ENCODE results near the gene GLRX3.

GLRX3 gene

DNA sequence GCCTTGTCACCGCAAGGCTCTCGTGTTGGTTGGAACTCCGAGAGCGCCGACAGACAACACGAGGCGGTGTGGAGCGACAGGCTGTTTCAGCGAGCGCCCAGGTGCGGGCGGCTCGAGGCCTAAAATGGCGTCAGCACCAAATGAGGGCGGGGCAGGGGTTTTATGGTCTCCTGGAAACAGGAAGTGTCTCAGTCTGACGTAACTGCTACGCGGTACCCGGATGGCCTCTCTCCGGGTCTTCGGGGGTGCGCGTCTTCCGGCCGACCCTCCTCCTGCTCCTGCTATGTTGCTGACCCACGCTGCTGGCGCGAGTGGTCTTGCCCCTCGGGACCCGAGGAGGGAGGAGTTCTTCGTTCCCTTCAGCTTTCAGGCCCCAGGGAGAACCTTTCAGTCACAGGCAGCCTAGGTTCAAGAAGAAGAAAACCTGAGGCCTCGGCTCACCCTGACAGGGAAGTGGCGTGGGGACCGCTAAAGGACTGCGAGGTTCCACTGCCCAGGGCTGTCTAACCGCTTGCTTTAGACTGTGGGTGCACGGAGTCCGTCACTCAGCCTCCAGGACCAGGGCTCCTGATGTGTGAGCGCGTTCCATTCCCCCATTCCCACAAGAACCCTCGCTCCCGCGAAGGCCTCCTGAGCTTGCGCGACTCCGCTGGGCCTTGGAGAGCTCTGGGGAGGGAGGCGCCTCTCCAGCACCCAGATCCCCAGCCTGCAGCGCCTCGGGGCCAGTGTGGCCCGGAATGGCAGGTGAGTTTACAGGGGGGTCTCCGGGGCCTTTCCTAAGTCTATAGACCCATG is 77.3 kb downstream of the GLRX3 start:
- H3K27me3 ChIP-seq (ENCODE audit: insufficient read depth, low read length) = peaks cover 4% of the 10 kb centered on the region; the same call in 1 of the 2 replicates
- no peaks in the 10 kb centered on the region for H3K79me2 ChIP-seq (ENCODE audit: insufficient read depth, low read length)
- no peaks in the 10 kb centered on the region for H3F3A ChIP-seq (ENCODE audit: insufficient read depth, low read length)
- no peak overlapping the region for H3K27ac ChIP-seq (ENCODE audit: low read depth, low read length, poor library complexity, severe bottlenecking)
- no peaks in the 10 kb centered on the region for H3K36me3 ChIP-seq (ENCODE audit: insufficient read depth, low read length)
- no peaks in the 10 kb centered on the region for H4K20me1 ChIP-seq (ENCODE audit: insufficient read depth, low read length)
- H3K9me2 ChIP-seq (ENCODE audit: low read depth, low read length) = no peaks in the 10 kb centered on the region
- TF ChIP-seq, protein P1, sequence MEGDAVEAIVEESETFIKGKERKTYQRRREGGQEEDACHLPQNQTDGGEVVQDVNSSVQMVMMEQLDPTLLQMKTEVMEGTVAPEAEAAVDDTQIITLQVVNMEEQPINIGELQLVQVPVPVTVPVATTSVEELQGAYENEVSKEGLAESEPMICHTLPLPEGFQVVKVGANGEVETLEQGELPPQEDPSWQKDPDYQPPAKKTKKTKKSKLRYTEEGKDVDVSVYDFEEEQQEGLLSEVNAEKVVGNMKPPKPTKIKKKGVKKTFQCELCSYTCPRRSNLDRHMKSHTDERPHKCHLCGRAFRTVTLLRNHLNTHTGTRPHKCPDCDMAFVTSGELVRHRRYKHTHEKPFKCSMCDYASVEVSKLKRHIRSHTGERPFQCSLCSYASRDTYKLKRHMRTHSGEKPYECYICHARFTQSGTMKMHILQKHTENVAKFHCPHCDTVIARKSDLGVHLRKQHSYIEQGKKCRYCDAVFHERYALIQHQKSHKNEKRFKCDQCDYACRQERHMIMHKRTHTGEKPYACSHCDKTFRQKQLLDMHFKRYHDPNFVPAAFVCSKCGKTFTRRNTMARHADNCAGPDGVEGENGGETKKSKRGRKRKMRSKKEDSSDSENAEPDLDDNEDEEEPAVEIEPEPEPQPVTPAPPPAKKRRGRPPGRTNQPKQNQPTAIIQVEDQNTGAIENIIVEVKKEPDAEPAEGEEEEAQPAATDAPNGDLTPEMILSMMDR (IDR thresholded peaks at IDR 0.05; ENCODE audit: low read length) = no peak
- no peak for TF ChIP-seq EZH2 (IDR thresholded peaks at IDR 0.05; ENCODE audit: borderline replicate concordance, low read length)
- H3K4me2 ChIP-seq (ENCODE audit: low read length) = no peak overlapping the region
- no peak overlapping the region for H2AFZ ChIP-seq (ENCODE audit: low read length)
- no peak overlapping the region for H3K4me3 ChIP-seq (ENCODE audit: low read depth, low read length, poor library complexity, severe bottlenecking)
- 0 out of 2 replicates have a peak, but pooled peaks cover 3% of the 10 kb centered on the region for H3K9me3 ChIP-seq (ENCODE audit: low read length)
- no peaks in the 10 kb centered on the region for H3K4me1 ChIP-seq (ENCODE audit: insufficient read depth, low read length, severe bottlenecking)
- H3K9ac ChIP-seq (ENCODE audit: low read length) = no peak overlapping the region

DNA sequence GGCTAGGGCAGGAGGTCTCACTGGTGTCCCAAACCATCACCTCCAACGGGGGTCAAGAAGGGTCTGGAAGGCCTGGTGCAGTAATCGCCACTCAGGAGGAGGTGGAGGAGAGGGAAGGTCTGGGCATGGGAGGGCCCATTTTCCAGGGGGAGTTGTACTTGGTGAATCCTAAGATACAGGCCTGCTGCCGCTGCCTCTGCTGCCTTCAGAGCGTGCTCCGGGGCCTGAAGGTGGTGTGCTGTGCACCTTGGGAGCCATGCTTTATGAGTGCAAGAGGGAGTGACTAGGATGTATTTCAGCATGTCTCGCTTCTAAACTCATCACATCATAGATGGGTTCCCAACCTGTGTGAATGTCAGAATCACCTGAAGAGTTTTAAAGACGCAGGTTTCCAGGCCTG is 78.2 kb downstream of the GLRX3 start:
- Histone ChIP-seq H3K9me3 (ENCODE audit: low read length) (0 out of 2 replicates have a peak, but pooled peaks cover 3% of the 10 kb centered on the region), H4K20me1 (ENCODE audit: insufficient read depth, low read length) (no peaks in the 10 kb centered on the region), H3K4me1 (ENCODE audit: insufficient read depth, low read length, severe bottlenecking) (no peaks in the 10 kb centered on the region), H3K4me2 (ENCODE audit: low read length) (no peak overlapping the region), H3K79me2 (ENCODE audit: insufficient read depth, low read length) (no peaks in the 10 kb centered on the region), H3K27me3 (ENCODE audit: insufficient read depth, low read length) (peaks cover 4% of the 10 kb centered on the region; the same call in 1 of the 2 replicates), H3K9ac (ENCODE audit: low read length) (no peak overlapping the region), H3K27ac (ENCODE audit: low read depth, low read length, poor library complexity, severe bottlenecking) (no peak overlapping the region), H3K36me3 (ENCODE audit: insufficient read depth, low read length) (no peaks in the 10 kb centered on the region), H3F3A (ENCODE audit: insufficient read depth, low read length) (no peaks in the 10 kb centered on the region), H2AFZ (ENCODE audit: low read length) (no peak overlapping the region), H3K4me3 (ENCODE audit: low read depth, low read length, poor library complexity, severe bottlenecking) (no peak overlapping the region), H3K9me2 (ENCODE audit: low read depth, low read length) (no peaks in the 10 kb centered on the region)
- TF ChIP-seq EZH2 (IDR thresholded peaks at IDR 0.05; ENCODE audit: borderline replicate concordance, low read length) = no peak

DNA sequence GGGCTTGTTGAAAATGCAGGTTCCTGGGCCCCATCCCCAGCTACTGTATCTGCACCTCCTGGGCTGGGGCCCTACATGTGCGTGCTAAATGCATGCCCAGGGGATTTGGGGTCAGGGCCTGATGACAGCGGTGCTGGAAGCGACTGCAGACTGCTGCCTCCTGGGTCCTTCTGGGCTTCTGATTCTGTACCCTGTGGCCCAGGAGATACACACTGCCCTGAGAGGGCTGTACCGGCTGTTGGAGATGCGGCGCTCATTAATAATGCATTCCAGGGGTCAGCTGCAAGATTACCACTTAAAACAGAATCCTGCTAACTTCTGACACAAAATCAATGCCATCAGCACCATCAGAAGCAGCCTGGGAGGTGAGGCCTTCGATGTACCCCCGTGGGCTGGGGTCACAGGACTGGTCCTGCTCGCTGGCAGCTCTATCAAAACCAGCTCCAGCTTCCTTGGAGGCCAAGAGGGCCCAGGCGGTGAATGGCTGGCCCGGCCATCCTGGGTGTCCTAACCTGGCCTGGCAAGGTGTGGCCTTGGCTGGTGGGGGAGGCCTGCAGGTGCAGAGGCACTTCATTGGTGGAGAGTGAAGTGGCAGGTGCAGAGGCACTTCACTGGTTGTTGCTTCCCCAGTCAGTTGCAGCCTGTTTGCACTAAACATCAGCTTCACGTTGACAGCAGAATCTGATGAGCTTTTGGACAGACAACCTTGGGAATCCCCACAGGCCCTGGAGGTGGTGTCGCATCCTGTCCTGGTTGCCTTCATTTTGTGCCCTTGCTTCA is 79.2 kb downstream of the GLRX3 start:
- TF ChIP-seq, protein P1 (IDR thresholded peaks at IDR 0.05; ENCODE audit: low read length) = no peak
- TF ChIP-seq EZH2 (IDR thresholded peaks at IDR 0.05; ENCODE audit: borderline replicate concordance, low read length) = no peak
- 0 out of 2 replicates have a peak, but pooled peaks cover 3% of the 10 kb centered on the region for H3K9me3 ChIP-seq (ENCODE audit: low read length)
- H2AFZ ChIP-seq (ENCODE audit: low read length) = no peak overlapping the region

More for the DNA sequence above, 79.2 kb downstream of the GLRX3 start:
- Histone ChIP-seq H3K27ac (ENCODE audit: low read depth, low read length, poor library complexity, severe bottlenecking) (no peak overlapping the region), H3K4me2 (ENCODE audit: low read length) (no peak overlapping the region), H3K4me1 (ENCODE audit: insufficient read depth, low read length, severe bottlenecking) (no peaks in the 10 kb centered on the region), H3K9ac (ENCODE audit: low read length) (no peak overlapping the region), H3K36me3 (ENCODE audit: insufficient read depth, low read length) (no peaks in the 10 kb centered on the region), H3K27me3 (ENCODE audit: insufficient read depth, low read length) (peaks cover 4% of the 10 kb centered on the region; the same call in 1 of the 2 replicates), H4K20me1 (ENCODE audit: insufficient read depth, low read length) (no peaks in the 10 kb centered on the region), H3K79me2 (ENCODE audit: insufficient read depth, low read length) (no peaks in the 10 kb centered on the region), H3K4me3 (ENCODE audit: low read depth, low read length, poor library complexity, severe bottlenecking) (no peak overlapping the region), H3K9me2 (ENCODE audit: low read depth, low read length) (no peaks in the 10 kb centered on the region), H3F3A (ENCODE audit: insufficient read depth, low read length) (no peaks in the 10 kb centered on the region)

Measured in OCI-LY1 (cell line).